Panc1 (cell line): ENCODE data around the gene KRT13. TPM values are rescaled to one million over a fixed set of nuclear protein-coding genes. Genes with fewer than 3 reads are reported as not detected.

Source experiments
- ATAC-seq: fragments of 200-7000 bp; cut with Tn5 transposase; 2 replicates; pipeline ENCODE4 v1.9.1; 2020; ENCODE audit warnings: mild to moderate bottlenecking, moderate library complexity
- BruUV-seq: library from RNA; stranded (reverse); fragments of 400-500 nt; replicated peaks from 2 replicates; lab custom pipeline; 2021; lab: Mats Ljungman, UMichigan
- CTCF ChIA-PET: fragments of 300-600 bp; sonication (Branson Sonifier 250); formaldehyde crosslinking; loops from one replicate; lab custom pipeline; 2022; ENCODE audit warnings: antibody characterized with exemption; lab: Charles Lee
- POLR2A ChIA-PET: fragments of 300-600 bp; sonication (Branson Sonifier 250); formaldehyde crosslinking; loops from one replicate; lab custom pipeline; 2022; ENCODE audit warnings: antibody characterized with exemption; lab: Charles Lee
- DNase-seq: peaks from one replicate; pipeline ENCODE4 v3.0.0-alpha.2; 2010; ENCODE audit warnings: low read depth, low spot score
- H3K27ac ChIP-seq: 2 replicates; pipeline ENCODE4 v1.5.1; 2011; ENCODE audit warnings: mild to moderate bottlenecking, low read length, inconsistent platforms
- H3K27me3 ChIP-seq: fragments of 200-500 bp; sonication (Bioruptor generic); 2 replicates; pipeline ENCODE4 v1.6.0; 2014; ENCODE audit warnings: low read length, inconsistent platforms; ENCODE audit not compliant: control insufficient read depth, insufficient read depth
- H3K36me3 ChIP-seq: fragments of 200-500 bp; sonication (Bioruptor generic); 2 replicates; pipeline ENCODE4 v1.5.1; 2014; ENCODE audit warnings: inconsistent platforms, mild to moderate bottlenecking, low read length, moderate library complexity; ENCODE audit not compliant: control insufficient read depth, insufficient read depth
- H3K4me1 ChIP-seq: 2 replicates; pipeline ENCODE4 v1.5.1; 2011; ENCODE audit warnings: inconsistent platforms, mild to moderate bottlenecking, low read length, moderate library complexity; ENCODE audit not compliant: control insufficient read depth, insufficient read depth
- H3K4me3 ChIP-seq, 2 experiments: 2 replicates each; pipeline ENCODE4 v1.5.1; 2011 to 2012; ENCODE audit warnings: low read depth in 2 of 2, low read length in 2 of 2, mild to moderate bottlenecking in 2 of 2, inconsistent platforms in 1 of 2, moderate library complexity in 1 of 2
- H3K9me3 ChIP-seq: fragments of 200-500 bp; sonication (Bioruptor generic); 2 replicates; pipeline ENCODE4 v1.5.1; 2014; ENCODE audit warnings: low read depth, mild to moderate bottlenecking, inconsistent platforms, low read length, moderate library complexity; ENCODE audit not compliant: control insufficient read depth, insufficient read depth
- CTCF ChIP-seq: fragments of 450-650 bp; IDR thresholded peaks from 2 replicates; pipeline ENCODE4 v1.5.1; 2017; ENCODE audit warnings: mild to moderate bottlenecking
- POLR2AphosphoS5 ChIP-seq: IDR thresholded peaks from 2 replicates; pipeline ENCODE4 v1.6.1; 2012; ENCODE audit warnings: mild to moderate bottlenecking, low read depth, low read length, moderate library complexity
- SIN3A ChIP-seq: IDR thresholded peaks from 2 replicates; pipeline ENCODE4 v1.6.1; 2012; ENCODE audit warnings: low read depth, mild to moderate bottlenecking, low read length, moderate library complexity, borderline replicate concordance; ENCODE audit not compliant: insufficient read depth
- TCF7L2 ChIP-seq: IDR thresholded peaks from 2 replicates; pipeline ENCODE4 v1.6.1; 2011; ENCODE audit warnings: mild to moderate bottlenecking, low read depth, low read length, inconsistent platforms
- in situ Hi-C: cut with HindIII; loops from 2 replicates; pipeline ENCODE4 v1.10.0; 2016; ENCODE audit warnings: low sequenced_read_pairs, low pct_unique_long_range_greater_than_20kb
- intact Hi-C: fragments of 100-400 bp; cut with micrococcal nuclease; formaldehyde crosslinking; loops from one replicate; pipeline ENCODE4 v1.10.0; 2022; ENCODE audit not compliant: unreplicated experiment
- total RNA-seq: library from RNA; stranded (reverse); gene quantifications from one replicate; pipeline ENCODE4 v1.2.1, GENCODE V29; 2021; ENCODE audit not compliant: unreplicated experiment
- TF ChIP-seq, protein P1 (sequence below), 2 experiments: IDR thresholded peaks; 2 replicates each; pipeline ENCODE4 v1.6.1; 2011 to 2012; ENCODE audit warnings: low read depth in 2 of 2, control low read depth in 1 of 2, low read length in 1 of 2, mild to moderate bottlenecking in 1 of 2, moderate library complexity in 1 of 2; ENCODE audit not compliant: insufficient read depth in 1 of 2

Gene KRT13
- total RNA-seq, 1 experiment from 2014 or later = 0.36 TPM

DNA sequence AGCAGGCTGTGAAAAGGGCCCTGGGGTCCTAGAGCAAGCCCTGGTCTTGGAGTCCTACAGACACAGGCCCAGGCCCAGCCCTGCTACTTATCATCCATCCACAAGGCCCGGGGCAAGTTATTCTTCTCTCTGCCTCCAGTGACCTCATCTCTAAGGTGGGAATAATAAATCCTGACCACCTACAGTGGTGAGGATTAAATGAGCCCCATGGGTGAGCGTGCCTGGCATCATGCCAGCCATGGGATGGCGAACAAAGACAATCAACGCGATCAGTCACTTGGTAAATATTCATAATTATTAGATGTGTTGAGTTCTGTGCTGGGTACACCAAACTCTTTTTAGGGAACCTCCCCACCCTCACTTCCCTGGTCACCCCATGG is 7.7 kb upstream of the KRT13 start:
- POLR2A ChIA-PET = no interaction called here
- Histone ChIP-seq H3K36me3 (no peaks in the 10 kb centered on the region), H3K4me1 (peaks cover 30% of the 10 kb centered on the region), H3K9me3 (no peaks in the 10 kb centered on the region), H3K27me3 (no peaks in the 10 kb centered on the region), H3K27ac (peak overlapping the region; percentile 46; the same call in 1 of the 2 replicates), H3K4me3 (no peak overlapping the region)
- TF ChIP-seq TCF7L2 (no peak), SIN3A (no peak), POLR2AphosphoS5 (no peak), CTCF (no peak)
- TF ChIP-seq, protein P1, sequence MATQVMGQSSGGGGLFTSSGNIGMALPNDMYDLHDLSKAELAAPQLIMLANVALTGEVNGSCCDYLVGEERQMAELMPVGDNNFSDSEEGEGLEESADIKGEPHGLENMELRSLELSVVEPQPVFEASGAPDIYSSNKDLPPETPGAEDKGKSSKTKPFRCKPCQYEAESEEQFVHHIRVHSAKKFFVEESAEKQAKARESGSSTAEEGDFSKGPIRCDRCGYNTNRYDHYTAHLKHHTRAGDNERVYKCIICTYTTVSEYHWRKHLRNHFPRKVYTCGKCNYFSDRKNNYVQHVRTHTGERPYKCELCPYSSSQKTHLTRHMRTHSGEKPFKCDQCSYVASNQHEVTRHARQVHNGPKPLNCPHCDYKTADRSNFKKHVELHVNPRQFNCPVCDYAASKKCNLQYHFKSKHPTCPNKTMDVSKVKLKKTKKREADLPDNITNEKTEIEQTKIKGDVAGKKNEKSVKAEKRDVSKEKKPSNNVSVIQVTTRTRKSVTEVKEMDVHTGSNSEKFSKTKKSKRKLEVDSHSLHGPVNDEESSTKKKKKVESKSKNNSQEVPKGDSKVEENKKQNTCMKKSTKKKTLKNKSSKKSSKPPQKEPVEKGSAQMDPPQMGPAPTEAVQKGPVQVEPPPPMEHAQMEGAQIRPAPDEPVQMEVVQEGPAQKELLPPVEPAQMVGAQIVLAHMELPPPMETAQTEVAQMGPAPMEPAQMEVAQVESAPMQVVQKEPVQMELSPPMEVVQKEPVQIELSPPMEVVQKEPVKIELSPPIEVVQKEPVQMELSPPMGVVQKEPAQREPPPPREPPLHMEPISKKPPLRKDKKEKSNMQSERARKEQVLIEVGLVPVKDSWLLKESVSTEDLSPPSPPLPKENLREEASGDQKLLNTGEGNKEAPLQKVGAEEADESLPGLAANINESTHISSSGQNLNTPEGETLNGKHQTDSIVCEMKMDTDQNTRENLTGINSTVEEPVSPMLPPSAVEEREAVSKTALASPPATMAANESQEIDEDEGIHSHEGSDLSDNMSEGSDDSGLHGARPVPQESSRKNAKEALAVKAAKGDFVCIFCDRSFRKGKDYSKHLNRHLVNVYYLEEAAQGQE (IDR thresholded peaks at IDR 0.05; ENCODE audit: insufficient read depth in 1 of 2, low read depth in 2 of 2, low read length in 1 of 2) = no peak
- BruUV-seq = no TSS peak
- CTCF ChIA-PET = no interaction called here
- no peak for ATAC-seq
- in situ Hi-C loops = no loop called here
- intact Hi-C loops = no loop called here
- DNase-seq = no peak

GRCh38 chr17:41512546-41513167 is 7.2 kb upstream of the KRT13 start:
- ATAC-seq (no peak), DNase-seq (no peak)
- in situ Hi-C loops = no loop called here
- H3K36me3 ChIP-seq = no peaks in the 10 kb centered on the region
- no TSS peak for BruUV-seq
- no peaks in the 10 kb centered on the region for H3K27me3 ChIP-seq
- no peaks in the 10 kb centered on the region for H3K9me3 ChIP-seq
- CTCF ChIA-PET = no interaction called here
- POLR2A ChIA-PET = no interaction called here
- peaks cover 26% of the 10 kb centered on the region for H3K4me1 ChIP-seq
- peak overlapping the region; percentile 25; the same call in 1 of the 2 replicates for H3K27ac ChIP-seq
- intact Hi-C loops = no loop called here
- TF ChIP-seq, protein P1 (IDR thresholded peaks at IDR 0.05; ENCODE audit: insufficient read depth in 1 of 2, low read depth in 2 of 2, low read length in 1 of 2) = no peak
- TF ChIP-seq TCF7L2 (no peak), POLR2AphosphoS5 (no peak), CTCF (no peak), SIN3A (no peak)
- H3K4me3 ChIP-seq = no peak overlapping the region
